Thoracic aorta (tissue), 2 donors: ENCODE measurements around the gene ZNF639. TPM values are rescaled to one million over a fixed set of nuclear protein-coding genes. Genes with fewer than 3 reads are reported as not detected.
"Not testable (repeated sequence)": the region's sequence is repeated elsewhere in the genome, so short reads cannot be mapped to it uniquely, and the experiment has no call there.

Experiments used
- ATAC-seq: fragments of 150-250 bp; one replicate; pipeline ENCODE4 v1.8.0; 2017; ENCODE audit warnings: low read depth; ENCODE audit not compliant: insufficient number of reproducible peaks, low FRiP score
- DNase-seq: peaks from one replicate; pipeline ENCODE4 v3.0.0-alpha.2; 2020; ENCODE audit warnings: low spot score
- H3K27ac ChIP-seq, 2 donors: fragments of 200-600 bp; sonication (generic); 1 replicate in 1 of 2; 2 replicates in 1 of 2; pipeline ENCODE4 v1.5.1; 2016; ENCODE audit warnings: mild to moderate bottlenecking in 2 of 2, moderate library complexity in 2 of 2
- H3K27me3 ChIP-seq: fragments of 200-600 bp; sonication (generic); replicated peaks from 2 replicates; pipeline ENCODE4 v1.6.0; 2016; ENCODE audit warnings: mild to moderate bottlenecking; ENCODE audit not compliant: insufficient read depth
- H3K36me3 ChIP-seq: fragments of 200-600 bp; sonication (generic); one replicate; pipeline ENCODE4 v1.5.1; 2016
- H3K4me1 ChIP-seq, 2 donors: fragments of 200-600 bp; sonication (generic); 1 replicate in 1 of 2; 2 replicates in 1 of 2; pipeline versions ENCODE4 v1.5.1 to v1.6.0; 2016; ENCODE audit warnings: low read depth in 2 of 2, mild to moderate bottlenecking in 1 of 2; ENCODE audit not compliant: control insufficient read depth in 1 of 2
- H3K4me3 ChIP-seq: fragments of 200-600 bp; sonication (generic); 2 replicates; pipeline ENCODE4 v1.5.1; 2016; ENCODE audit warnings: mild to moderate bottlenecking
- H3K9me3 ChIP-seq: fragments of 200-600 bp; sonication (generic); 2 replicates; pipeline ENCODE4 v1.5.1; 2016
- total RNA-seq, 2 donors: library from RNA; depleted of rRNA; stranded (reverse); fragments of >200 nt; gene quantifications; one replicate each; pipeline versions ENCODE4 v1.1.0 to v1.2.3, GENCODE V29; 2016
- TF ChIP-seq, protein P1 (sequence below): fragments of 200-600 bp; sonication (generic); IDR thresholded peaks from one replicate; pipeline ENCODE4 v1.5.1; 2019; ENCODE audit warnings: antibody characterized with exemption

ZNF639 gene
- total RNA-seq = 10 to 100 TPM; 21.8 to 62.2 TPM

GRCh38 chr3:179322286-179323196 lies at the start of gene ZNF639:
TSS of gene ZNF639 (plus strand) at chr3:179323031. CDS start at chr3:179328294, 5,263 bp downstream.
- TF ChIP-seq, protein P1, sequence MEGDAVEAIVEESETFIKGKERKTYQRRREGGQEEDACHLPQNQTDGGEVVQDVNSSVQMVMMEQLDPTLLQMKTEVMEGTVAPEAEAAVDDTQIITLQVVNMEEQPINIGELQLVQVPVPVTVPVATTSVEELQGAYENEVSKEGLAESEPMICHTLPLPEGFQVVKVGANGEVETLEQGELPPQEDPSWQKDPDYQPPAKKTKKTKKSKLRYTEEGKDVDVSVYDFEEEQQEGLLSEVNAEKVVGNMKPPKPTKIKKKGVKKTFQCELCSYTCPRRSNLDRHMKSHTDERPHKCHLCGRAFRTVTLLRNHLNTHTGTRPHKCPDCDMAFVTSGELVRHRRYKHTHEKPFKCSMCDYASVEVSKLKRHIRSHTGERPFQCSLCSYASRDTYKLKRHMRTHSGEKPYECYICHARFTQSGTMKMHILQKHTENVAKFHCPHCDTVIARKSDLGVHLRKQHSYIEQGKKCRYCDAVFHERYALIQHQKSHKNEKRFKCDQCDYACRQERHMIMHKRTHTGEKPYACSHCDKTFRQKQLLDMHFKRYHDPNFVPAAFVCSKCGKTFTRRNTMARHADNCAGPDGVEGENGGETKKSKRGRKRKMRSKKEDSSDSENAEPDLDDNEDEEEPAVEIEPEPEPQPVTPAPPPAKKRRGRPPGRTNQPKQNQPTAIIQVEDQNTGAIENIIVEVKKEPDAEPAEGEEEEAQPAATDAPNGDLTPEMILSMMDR = peak; percentile 84
- H3K27me3 ChIP-seq = no peaks in the 10 kb centered on the region
- peak within 1 kb of the TSS; percentile 91 to 96 for H3K27ac ChIP-seq
- ATAC-seq (peak; percentile 71), DNase-seq (peak; percentile 32)
- H3K36me3 ChIP-seq = no peaks in the 10 kb centered on the region
- peaks cover 17 to 29% of the 10 kb centered on the region in 2 donors for H3K4me1 ChIP-seq
- H3K9me3 ChIP-seq = no peaks in the 10 kb centered on the region
- peak within 1 kb of the TSS; percentile 79 for H3K4me3 ChIP-seq

- H3K4me1 ChIP-seq, H3K27ac ChIP-seq, ATAC-seq, H3K9me3 ChIP-seq, H3K36me3 ChIP-seq, DNase-seq, H3K4me3 ChIP-seq, H3K27me3 ChIP-seq: not testable (repeated sequence)
Measured at GRCh38 chr3:179274434-179274833, 48.4 kb upstream of the ZNF639 start.

DNA sequence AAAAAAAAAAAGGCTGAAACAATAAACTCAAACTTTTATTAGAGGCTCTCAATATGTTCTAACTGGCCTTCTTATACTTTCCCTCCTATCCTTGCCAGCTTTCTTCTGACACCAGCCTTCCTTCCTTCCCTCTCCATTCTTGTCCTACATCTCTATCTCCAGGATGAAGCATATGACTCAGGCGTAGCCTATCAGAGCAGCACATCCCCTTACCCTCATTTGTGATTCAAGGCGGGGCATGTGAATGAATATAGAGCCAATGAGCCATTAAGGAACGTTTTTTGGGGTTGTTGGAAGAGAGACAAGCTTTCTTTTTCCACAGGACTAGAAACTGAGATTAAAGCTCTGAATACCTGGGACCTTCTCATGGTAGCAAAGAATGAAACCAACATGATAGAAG lies 46.8 kb upstream of the ZNF639 start:
- H3K9me3 ChIP-seq = no peaks in the 10 kb centered on the region
- no peaks in the 10 kb centered on the region for H3K36me3 ChIP-seq
- ATAC-seq (no peak), DNase-seq (no peak)
- H3K4me3 ChIP-seq = no peak overlapping the region
- TF ChIP-seq, protein P1 = no peak
- no peaks in the 10 kb centered on the region for H3K27me3 ChIP-seq
- no peaks in the 10 kb centered on the region for H3K4me1 ChIP-seq
- H3K27ac ChIP-seq = no peak overlapping the region

DNA sequence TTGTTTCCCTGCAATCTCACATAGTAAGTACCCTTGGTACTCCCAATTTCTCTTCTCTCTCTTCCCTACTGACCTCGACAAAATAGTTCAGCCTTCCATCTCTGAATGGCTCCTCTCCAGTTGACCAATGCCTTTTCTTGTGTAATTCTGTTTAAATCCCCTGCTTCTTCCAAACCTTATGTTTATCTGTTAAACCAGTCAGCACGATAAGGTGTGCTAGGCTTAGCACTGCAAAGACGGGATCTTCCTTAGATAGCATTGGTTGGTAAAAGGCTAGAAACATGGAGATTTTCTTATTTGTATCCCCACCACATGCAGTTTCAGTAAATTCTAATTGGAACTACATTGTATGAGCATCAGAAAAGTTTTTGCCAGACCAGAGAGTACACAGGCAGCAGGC lies 46.1 kb upstream of the ZNF639 start:
- no peaks in the 10 kb centered on the region for H3K9me3 ChIP-seq
- TF ChIP-seq, protein P1 = no peak
- H3K4me3 ChIP-seq = no peak overlapping the region
- H3K4me1 ChIP-seq = no peaks in the 10 kb centered on the region
- no peaks in the 10 kb centered on the region for H3K27me3 ChIP-seq
- ATAC-seq = no peak
- no peaks in the 10 kb centered on the region for H3K36me3 ChIP-seq
- H3K27ac ChIP-seq = no peak overlapping the region
- no peak for DNase-seq

DNA sequence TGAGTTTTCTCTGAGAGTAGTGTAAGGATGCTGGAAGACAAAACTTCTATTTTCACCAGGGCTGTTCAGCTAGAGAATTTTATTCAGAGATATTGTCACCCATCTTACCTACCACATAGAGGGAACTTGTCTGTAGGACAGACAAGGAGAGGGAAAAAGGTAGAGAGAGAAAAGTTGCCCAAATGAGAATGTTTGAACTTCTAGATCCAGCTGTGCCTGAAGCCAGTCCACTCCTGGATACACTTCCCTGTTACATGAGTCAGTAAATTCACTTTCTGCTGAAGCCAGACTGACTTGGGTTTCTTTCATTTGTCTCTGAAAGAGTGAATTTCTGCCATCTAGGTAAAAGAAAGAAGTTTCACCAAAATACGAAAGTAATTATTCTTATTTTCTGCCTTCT lies 44.7 kb upstream of the ZNF639 start:
- no peak overlapping the region for H3K4me3 ChIP-seq
- no peaks in the 10 kb centered on the region for H3K4me1 ChIP-seq
- no peaks in the 10 kb centered on the region for H3K36me3 ChIP-seq
- no peaks in the 10 kb centered on the region for H3K27me3 ChIP-seq
- no peak for ATAC-seq
- TF ChIP-seq, protein P1 = no peak
- H3K27ac ChIP-seq = no peak overlapping the region
- no peak for DNase-seq
- H3K9me3 ChIP-seq = no peaks in the 10 kb centered on the region
